ENCODE results near the gene HHAT. TPM values are rescaled to one million over a fixed set of nuclear protein-coding genes. Genes with fewer than 3 reads are reported as not detected.

Gene HHAT
- total RNA-seq, 2 donors from 2014 or later, result 16.3 to 19.0 TPM

- no peak overlapping the region for H3K4me3 ChIP-seq
- intact Hi-C loops (cut with DNase I), result no loop called here
- no peaks in the 10 kb centered on the region for H3K36me3 ChIP-seq
- DNase-seq (ENCODE audit: low spot score), result no peak
- H3K4me1 ChIP-seq (replicated peaks), result no peaks in the 10 kb centered on the region
- H3K27ac ChIP-seq, result no peak overlapping the region
- no peaks in the 10 kb centered on the region for H3K9me3 ChIP-seq
- H3K27me3 ChIP-seq (replicated peaks; ENCODE audit: insufficient read depth), result no peaks in the 10 kb centered on the region
- 63% methylated on average over 4 of the region's 4 CpGs for WGBS
- TF ChIP-seq POLR2A (IDR thresholded peaks at IDR 0.05) (no peak), POLR2AphosphoS5 (IDR thresholded peaks at IDR 0.05) (no peak), CTCF (IDR thresholded peaks at IDR 0.05) (no peak)
Observed at GRCh38 chr1:210374600-210374953, 45.9 kb downstream of the HHAT start.

- DNase-seq (ENCODE audit: low spot score), result no peak
- Histone ChIP-seq H3K4me1 (replicated peaks) (no peaks in the 10 kb centered on the region), H3K4me3 (no peak overlapping the region), H3K9me3 (no peaks in the 10 kb centered on the region), H3K27me3 (replicated peaks; ENCODE audit: insufficient read depth) (no peaks in the 10 kb centered on the region), H3K27ac (no peak overlapping the region), H3K36me3 (no peaks in the 10 kb centered on the region)
- intact Hi-C loops (cut with DNase I), result no loop called here
- TF ChIP-seq CTCF (IDR thresholded peaks at IDR 0.05) (no peak), POLR2A (IDR thresholded peaks at IDR 0.05) (no peak), POLR2AphosphoS5 (IDR thresholded peaks at IDR 0.05) (no peak)
- WGBS, result 15% methylated on average over 1 of the region's 1 CpG
Observed at GRCh38 chr1:210376836-210377372, 48.2 kb downstream of the HHAT start.

- Histone ChIP-seq H3K27me3 (replicated peaks; ENCODE audit: insufficient read depth) (no peaks in the 10 kb centered on the region), H3K27ac (no peak overlapping the region), H3K4me1 (replicated peaks) (no peaks in the 10 kb centered on the region), H3K9me3 (no peaks in the 10 kb centered on the region), H3K36me3 (no peaks in the 10 kb centered on the region), H3K4me3 (no peak overlapping the region)
- DNase-seq (ENCODE audit: low spot score), result no peak
- no peak for TF ChIP-seq CTCF (IDR thresholded peaks at IDR 0.05)
- TF ChIP-seq POLR2A (IDR thresholded peaks at IDR 0.05), result no peak
- no peak for TF ChIP-seq POLR2AphosphoS5 (IDR thresholded peaks at IDR 0.05)
- intact Hi-C loops (cut with DNase I), result no loop called here
- WGBS, result 50% methylated on average over 3 of the region's 3 CpGs
Observed at GRCh38 chr1:210377731-210378333, 49.1 kb downstream of the HHAT start.

- Histone ChIP-seq H3K4me3 (no peak overlapping the region), H3K27me3 (replicated peaks; ENCODE audit: insufficient read depth) (no peaks in the 10 kb centered on the region), H3K27ac (no peak overlapping the region), H3K36me3 (no peaks in the 10 kb centered on the region), H3K4me1 (replicated peaks) (no peaks in the 10 kb centered on the region), H3K9me3 (no peaks in the 10 kb centered on the region)
- DNase-seq (ENCODE audit: low spot score), result no peak
- intact Hi-C loops (cut with DNase I), result no loop called here
- TF ChIP-seq POLR2A (IDR thresholded peaks at IDR 0.05), result no peak
- no peak for TF ChIP-seq CTCF (IDR thresholded peaks at IDR 0.05)
- TF ChIP-seq POLR2AphosphoS5 (IDR thresholded peaks at IDR 0.05), result no peak
- WGBS, result 74% methylated on average over 1 of the region's 1 CpG
Observed at GRCh38 chr1:210378736-210379135, 50.0 kb downstream of the HHAT start.

- WGBS, result 71% methylated on average over 4 of the region's 4 CpGs
- DNase-seq (ENCODE audit: low spot score), result no peak
- no peak overlapping the region for H3K4me3 ChIP-seq
- H3K27me3 ChIP-seq (replicated peaks; ENCODE audit: insufficient read depth), result no peaks in the 10 kb centered on the region
- no peak for TF ChIP-seq POLR2A (IDR thresholded peaks at IDR 0.05)
- TF ChIP-seq POLR2AphosphoS5 (IDR thresholded peaks at IDR 0.05), result no peak
- TF ChIP-seq CTCF (IDR thresholded peaks at IDR 0.05), result no peak
- no peaks in the 10 kb centered on the region for H3K9me3 ChIP-seq
- H3K4me1 ChIP-seq (replicated peaks), result no peaks in the 10 kb centered on the region
- intact Hi-C loops (cut with DNase I), result no loop called here
- H3K36me3 ChIP-seq, result no peaks in the 10 kb centered on the region
- no peak overlapping the region for H3K27ac ChIP-seq
Observed at GRCh38 chr1:210381934-210382333, 53.2 kb downstream of the HHAT start.
